GM19025 (cell line): ENCODE results near the gene FRMD6.

Source experiments
- ATAC-seq: cut with Tn5 transposase; IDR thresholded peaks from one replicate; pipeline ENCODE4 v1.9.1; 2021; ENCODE audit warnings: mild to moderate bottlenecking, low read depth, moderate library complexity; ENCODE audit not compliant: unreplicated experiment

FRMD6 gene

GRCh38 chr14:51661504-51661903 lies 9.8 kb downstream of the FRMD6 start:
- ATAC-seq: no peak

DNA sequence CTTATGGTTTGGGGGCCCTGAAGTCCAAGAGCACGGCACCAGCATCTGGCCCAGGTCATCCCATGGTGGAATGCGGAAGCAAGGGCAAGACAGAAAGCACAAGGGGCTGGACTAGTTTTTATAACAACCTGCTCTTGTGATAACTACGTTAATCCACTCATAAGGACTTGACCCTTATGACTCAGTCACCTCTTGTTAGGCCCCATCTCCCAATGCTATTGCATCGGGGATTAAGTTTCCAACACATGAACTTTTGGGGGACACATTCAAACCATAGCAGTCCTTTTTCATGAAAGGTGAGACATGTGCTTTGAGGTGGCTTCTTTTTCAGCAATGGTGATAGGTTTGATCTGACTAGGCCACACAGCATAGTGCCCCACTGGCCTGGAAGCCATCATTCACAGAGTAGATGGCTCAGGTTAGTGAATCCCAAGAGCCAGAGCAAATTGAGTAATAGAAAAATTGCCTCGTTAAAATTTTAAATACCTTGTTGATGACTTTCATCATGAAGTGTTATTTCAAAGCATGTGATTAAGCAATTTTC lies 12.1 kb downstream of the FRMD6 start:
- no peak for ATAC-seq

GRCh38 chr14:51666070-51666469 lies 14.4 kb downstream of the FRMD6 start:
- ATAC-seq: no peak

DNA sequence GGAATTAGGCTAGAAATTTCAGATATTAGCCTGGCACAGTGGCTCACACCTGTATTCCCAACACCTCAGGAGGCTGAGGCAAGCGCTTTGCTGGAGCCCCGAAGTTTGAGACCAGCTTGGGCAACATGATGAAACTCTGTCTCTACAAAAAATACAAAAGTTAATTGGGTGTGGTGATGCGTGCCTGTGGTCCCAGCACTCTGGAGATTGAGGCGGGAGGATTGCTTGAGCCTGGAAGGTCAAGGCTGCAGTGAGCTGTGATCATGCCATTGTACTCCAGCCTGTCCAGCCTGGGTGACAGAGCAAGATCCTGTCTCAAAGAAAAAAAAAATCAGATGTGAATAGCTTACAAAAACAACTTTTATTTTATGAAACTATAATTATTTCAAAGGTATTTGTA lies 15.1 kb downstream of the FRMD6 start:
- no peak for ATAC-seq

- no peak for ATAC-seq
Measured at GRCh38 chr14:51668870-51669269, 17.2 kb downstream of the FRMD6 start.

DNA sequence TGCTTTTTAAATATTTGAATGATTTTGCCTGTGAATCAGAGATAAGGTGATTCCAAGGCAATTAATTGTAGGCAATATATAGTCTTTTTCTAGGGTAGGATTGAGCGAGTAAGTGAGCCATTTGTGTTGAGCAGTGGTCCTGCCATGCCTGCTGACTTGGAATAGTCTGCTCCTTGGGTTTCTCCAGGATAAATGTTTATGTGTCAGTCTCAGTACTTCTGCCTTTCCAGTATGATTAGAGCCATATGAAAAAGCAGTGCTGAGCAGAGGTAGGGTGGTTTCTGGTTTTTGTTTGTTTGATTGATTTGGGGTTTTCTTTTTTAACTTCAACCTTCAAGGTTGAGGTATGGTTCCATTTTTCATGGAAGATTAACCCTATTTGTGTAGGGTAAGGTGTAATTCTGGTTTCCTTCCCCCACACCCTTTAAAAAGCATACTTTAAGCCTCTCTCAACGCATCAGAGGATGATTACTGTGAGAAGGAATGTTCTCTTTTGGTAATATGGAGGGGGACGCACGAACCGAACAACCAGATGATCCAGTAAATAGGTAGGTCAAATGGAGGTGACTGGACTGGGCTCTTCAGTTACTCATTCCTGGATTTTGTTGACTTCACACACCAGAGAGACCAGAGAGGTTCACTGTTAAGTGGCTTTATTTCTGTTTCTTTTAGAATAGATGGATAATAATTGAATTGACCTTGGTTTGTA lies 22.7 kb downstream of the FRMD6 start:
- no peak for ATAC-seq

DNA sequence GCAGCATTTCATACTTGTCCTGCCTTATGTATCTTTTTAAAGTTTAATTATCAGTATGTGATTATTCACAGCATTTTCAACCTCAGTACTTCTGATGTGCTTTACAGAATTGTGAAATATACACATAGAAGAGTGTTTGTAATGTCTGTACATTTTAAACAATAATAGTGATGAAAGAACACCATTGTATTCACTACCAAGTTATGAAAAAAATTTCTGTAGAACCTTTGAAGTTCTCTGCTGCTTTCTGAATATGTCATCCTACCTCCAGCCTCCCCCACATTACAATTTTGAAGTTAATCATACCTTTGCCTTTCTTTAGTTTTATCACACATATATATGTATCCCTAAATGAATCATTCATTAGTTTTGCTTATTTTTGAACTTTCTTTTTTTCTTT lies 24.8 kb downstream of the FRMD6 start:
- no peak for ATAC-seq

DNA sequence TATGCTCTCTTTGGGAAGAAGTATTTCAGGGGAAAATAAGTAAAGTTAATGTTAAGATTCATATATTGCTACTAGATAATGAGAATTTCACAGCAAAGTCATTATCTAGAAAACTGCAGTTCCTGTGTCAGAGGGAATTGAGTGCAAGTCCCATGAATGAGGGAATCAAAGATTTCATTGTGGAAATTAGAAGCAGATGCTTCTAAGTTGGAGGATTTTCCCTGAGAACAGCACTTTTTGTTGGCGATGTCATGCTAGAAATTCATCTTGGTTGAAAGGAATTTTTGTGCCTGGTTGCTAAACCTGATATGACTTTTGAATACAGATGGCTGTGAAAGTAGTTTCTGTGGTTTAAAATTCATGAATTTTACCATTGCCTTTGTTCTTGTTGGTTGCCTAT lies 25.6 kb downstream of the FRMD6 start:
- ATAC-seq: no peak

DNA sequence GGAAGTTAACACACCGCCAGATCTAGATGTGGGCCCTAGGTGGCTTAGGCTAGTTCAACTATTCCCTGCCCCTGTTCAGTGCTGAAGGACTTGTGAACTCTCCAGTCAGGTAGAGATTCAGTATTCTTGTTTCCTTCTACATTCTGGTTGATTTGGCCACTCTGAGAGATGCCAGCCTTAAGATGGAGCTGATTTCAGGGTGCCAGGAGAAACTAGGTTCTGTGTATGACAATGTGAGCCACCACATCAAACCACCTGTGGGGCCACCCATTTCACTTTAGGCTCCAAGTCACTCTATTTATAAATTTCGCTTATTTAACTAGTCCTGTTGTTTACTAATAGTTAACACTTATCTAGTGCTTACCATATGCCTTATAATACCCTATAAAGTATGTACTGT lies 26.0 kb downstream of the FRMD6 start:
- ATAC-seq: no peak

GRCh38 chr14:51680031-51680430 lies 28.3 kb downstream of the FRMD6 start:
- no peak for ATAC-seq

DNA sequence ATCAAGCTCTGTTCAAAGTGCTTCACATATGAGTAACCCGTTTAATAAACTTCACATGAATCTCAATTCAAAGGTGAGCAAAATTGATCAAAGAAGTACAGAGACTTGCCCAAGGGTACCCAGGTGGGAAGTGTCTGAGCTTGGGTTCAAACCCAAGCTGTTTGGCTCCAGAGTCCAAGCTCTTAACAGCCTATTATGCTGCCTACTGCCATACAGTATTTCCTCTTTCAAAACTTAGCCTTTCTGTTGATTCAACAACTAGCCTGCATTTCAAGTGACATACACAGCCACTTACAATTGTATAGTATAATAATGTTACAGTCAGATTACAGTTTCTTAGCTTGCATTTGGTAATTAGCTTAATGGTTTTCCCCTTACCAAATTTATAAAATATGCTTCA lies 29.7 kb downstream of the FRMD6 start:
- ATAC-seq: no peak

DNA sequence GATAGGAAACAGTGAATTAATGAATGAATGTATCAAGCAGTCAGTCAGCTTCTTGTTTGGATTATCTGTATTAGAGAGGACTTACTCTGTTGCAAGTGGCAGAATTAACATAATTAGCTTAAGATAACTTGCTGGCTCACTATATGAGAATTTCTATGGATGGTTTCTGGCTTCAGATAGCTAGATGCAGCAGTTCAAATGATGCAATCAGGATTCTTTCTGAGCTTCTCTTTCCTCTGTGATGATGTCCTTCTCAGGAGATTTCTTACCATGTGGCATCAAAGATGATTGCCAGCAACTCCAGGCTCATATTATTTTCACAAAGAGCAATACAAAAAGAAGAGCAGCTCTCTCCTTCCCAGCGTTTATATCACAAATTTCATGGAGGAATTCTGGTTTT lies 30.7 kb downstream of the FRMD6 start:
- no peak for ATAC-seq

GRCh38 chr14:51684760-51685159 lies 33.0 kb downstream of the FRMD6 start:
- no peak for ATAC-seq

DNA sequence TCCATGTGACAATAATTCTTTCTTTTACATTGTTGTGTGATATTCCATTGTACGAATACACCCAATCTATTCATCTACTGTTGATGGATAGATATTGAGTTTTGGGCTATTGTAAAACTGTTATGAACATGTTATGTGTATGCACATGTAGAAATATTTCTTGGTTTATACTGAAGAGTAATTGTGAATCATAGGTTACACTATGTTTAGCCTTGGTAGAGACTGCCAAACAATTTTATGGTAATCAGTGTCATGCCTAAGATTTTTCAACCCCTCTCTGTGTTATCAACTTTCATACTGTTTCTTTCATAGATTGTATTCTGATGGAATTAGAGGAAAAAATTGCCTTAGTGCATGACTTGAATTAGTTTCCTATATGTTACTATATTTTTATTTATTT lies 39.5 kb downstream of the FRMD6 start:
- ATAC-seq: no peak

- ATAC-seq: no peak
Measured at GRCh38 chr14:51692646-51693045, 40.9 kb downstream of the FRMD6 start.

DNA sequence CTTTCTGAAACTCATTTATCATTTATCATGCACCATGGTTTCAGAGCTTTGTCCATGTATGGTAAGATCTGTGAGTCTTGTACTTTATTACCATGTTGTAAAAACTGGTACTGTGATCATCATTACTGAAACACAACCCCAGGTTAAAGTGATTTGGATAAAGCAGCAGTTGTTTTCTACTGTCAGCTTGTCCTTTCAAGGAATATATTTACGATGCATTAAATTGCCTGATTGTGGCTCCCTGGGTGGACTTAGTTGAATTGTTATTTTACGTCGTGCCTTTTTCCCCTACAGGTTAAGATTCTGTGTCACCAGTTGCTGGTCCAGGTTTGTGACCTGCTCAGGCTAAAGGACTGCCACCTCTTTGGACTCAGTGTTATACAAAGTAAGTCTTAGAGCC lies 46.1 kb downstream of the FRMD6 start:
- ATAC-seq: no peak

DNA sequence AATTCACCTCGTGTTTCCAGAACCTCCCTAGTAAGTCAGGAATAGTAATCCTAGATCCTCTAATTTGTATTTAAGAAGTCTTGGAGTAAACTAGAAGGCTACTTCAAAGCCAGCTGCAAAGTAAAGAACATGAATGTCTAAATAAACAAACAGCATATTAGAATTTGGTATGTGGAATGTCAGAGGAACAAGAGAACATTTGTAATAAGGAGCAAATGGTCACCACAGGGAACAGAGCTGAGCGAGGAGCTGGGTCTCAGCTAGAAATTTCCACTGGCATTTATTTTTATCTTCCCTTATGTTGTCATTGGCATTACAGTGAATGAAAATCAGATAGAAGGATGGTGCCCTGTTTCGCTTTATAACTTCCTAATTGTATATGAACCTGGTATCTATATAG lies 50.2 kb downstream of the FRMD6 start:
- no peak for ATAC-seq

DNA sequence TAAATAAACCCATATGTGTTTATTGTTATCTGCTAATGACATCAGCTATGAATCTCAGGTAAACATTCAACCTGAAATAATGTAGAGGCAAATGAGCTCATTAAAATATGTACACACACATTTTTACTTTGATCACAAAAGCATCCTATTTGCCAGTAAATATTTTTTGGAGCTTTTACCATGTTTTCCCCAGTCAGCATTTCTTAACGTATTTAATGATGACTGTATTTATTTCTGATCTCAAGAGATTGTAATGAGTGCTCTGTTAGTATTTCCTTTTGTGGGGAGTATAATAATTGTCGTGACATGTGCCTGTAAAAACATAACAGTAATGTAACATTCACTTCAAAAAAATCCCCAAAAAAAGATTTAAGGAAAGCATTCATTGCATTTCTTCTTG lies 52.1 kb downstream of the FRMD6 start:
- ATAC-seq: no peak

DNA sequence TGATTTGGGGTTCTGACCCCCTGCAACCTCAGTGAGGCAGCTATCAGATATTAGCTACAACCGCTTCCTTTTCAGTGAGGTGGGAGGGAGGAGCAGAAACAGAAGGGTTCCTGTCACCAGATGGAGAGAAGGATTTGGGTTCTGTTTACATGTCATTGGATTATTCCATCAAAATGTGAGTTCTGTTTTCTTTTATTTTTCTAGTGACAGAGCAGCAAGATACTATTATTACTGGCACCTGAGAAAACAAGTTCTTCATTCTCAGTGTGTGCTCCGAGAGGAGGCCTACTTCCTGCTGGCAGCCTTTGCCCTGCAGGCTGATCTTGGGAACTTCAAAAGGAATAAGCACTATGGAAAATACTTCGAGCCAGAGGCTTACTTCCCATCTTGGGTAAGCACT lies 52.8 kb downstream of the FRMD6 start:
- ATAC-seq: no peak

DNA sequence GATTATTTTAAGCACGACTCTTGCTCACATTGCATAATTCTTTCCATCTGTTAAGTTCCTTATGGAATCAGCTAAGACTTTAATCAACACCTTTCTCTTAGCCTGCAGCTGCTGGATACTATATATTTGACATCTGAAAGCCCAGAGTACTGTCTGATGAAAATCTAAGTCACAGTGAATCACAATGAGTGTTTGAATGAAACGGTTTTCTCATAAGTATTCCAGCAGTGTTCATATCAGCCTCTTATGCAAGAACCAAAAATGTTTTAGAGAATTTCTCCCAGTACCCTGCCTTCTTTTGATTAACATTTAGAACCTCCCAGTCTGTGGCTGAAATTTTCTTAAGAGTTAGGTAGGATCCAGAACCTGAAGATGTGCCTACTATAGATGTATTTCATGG lies 55.6 kb downstream of the FRMD6 start:
- ATAC-seq: no peak

GRCh38 chr14:51711505-51711904 lies 59.8 kb downstream of the FRMD6 start:
- ATAC-seq: no peak

DNA sequence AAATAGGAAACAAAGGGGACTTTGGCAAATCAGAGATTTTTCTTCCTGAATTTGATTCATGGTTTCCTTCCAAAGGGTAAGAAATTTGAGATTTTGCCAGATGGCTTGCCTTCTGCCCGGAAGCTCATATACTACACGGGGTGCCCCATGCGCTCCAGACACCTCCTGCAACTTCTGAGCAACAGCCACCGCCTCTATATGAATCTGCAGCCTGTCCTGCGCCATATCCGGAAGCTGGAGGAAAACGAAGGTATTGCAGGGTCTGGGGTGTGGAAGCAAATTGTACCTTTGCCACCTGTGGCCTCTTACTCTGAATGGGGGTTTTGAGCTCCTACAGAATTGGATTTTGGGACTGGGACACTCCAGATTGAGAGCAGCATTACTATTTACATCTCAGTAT lies 63.5 kb downstream of the FRMD6 start:
- no peak for ATAC-seq

GRCh38 chr14:51715742-51716141 lies 64.0 kb downstream of the FRMD6 start:
- ATAC-seq: no peak
